HG03103 (cell line): ENCODE data around the gene DMGDH.
"Not testable (repeated sequence)": the region's sequence is repeated elsewhere in the genome, so short reads cannot be mapped to it uniquely, and the experiment has no call there.

Experiments used
- ATAC-seq: cut with Tn5 transposase; IDR thresholded peaks from one replicate; pipeline ENCODE4 v1.9.1; 2021; ENCODE audit warnings: low read depth; ENCODE audit not compliant: unreplicated experiment

Gene DMGDH

DNA sequence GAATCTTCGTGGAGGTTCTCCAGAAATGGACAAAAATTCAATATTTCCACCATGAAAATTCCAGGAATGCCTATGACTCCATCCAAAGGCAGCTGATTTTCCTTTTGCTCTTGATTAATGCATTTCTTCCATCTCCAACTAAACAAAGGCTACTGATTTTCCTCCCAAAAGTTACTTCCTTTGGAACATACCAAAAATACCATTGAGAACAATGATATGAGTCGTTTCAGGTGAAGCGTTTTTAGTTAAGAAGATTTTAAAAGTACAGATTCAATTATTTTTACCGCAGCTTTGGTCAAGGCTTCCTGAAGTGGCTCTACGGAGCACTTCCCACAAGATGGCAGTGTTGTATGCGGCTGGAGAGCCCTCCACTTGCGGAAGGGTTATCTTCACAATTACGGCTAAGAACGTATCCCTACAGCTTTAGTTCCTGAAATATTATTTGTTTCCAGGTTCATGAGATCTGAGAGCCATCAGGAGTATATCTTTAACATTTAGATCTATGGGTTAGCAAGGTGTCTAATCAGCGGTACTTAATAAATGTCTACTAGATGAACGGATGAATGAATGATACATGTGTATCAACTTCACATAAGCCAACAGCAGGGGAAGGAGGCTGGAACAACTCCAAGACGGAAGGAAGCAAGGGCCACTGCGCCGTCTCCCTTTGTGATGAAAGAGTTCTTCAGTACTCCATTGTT lies 48.5 kb downstream of the DMGDH start:
- ATAC-seq: no peak

DNA sequence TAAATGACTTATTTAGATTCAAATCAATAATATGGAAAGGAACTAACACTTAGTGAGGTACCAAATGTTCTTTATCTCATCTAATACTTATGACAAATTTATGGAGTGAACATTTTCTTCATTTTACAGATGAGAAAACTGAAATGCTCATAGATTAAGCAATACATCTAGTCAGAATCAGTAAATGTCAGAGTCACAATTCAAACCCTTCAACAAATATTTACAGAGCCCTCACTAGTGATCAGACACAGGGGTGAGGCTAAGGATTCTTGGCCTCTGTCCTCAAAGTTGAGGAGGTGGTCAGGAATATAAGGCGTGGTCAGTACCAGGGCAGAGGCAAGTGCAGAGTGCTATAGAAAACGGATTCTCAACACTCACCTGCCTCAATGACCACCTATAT lies 54.8 kb downstream of the DMGDH start:
- no peak for ATAC-seq

DNA sequence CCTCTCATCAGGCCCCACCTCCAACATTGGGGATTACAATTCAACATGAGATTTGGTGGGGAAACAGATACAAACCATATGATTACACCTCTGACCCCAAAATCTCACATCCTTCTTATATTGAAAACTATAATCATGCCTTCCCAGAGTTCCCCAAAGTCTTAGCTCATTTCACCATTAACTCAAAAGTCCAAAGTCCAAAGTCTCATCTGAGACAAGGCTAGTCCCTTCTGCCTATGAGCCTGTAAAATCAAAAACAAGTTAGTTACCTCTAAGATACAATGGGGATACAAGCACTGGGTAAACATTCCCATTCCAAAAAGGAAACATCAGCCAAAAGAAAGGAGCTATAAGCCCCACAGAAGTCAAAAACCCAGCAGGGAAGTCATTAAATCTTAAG lies 57.6 kb downstream of the DMGDH start:
- ATAC-seq: no peak

DNA sequence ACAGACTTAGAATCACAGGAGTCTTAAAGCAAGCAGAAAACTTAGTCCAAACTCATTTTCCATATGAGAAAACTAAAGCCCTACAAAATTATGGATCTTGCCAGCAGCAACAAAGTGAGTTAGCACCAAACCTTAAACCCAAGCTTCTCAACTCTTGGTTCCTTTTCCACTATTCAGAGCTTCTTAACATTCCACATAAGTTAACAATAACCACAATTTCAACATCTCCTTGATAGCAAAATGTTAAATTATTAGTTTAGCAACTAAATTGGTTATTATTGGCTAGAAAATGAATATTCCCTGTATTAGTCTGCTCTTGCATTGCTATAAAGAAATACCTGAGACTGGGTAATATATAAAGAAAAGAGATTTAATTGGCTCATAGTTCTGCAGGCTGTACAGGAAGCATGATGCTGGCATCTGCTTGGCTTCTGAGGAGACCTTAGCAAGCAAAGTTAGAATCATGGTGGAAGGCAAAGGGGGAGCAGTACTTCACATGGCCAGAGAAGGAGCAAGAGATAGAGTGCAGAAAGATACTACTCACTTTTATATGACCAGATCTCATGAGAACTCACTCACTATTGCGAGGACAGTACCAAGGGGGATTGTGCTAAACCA lies 58.1 kb downstream of the DMGDH start:
- ATAC-seq: no peak

DNA sequence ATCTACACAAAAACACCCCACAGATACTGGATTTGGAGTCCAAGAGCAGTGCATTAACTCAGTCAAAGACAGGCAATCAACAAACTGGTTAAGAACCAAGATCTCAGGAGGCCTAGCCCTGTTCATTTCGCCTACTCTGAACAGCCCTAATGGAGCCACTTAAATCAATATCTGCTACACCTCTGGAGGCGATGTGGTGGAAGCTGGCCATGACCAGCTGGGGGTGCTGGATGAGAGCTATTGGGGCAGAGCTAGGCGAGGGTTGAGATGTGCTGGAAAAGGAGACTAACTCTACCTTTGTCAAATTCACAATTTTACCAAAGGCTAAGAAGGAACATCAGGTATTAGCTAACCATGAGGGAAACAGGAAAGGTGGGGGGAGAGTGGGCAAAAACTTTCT lies 61.1 kb downstream of the DMGDH start:
- ATAC-seq: no peak

DNA sequence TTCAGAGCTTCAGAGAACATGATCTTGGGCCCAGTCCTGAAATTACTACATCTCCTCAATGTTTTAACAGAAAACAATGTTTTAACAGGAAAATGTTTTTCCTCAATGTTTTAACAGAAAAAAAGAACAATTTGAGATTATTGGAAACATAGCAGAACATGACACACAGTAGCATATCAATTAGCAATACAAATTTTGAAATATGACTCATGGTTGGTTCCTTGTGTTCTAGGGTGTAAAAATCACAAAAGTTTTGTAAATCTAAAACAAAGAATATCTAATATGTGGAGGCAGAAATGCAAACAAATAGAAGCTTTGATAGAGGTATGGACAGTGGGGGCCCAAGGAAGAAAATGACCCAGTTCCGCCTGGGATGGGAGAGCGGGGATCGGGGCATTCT lies 61.6 kb downstream of the DMGDH start:
- no peak for ATAC-seq

DNA sequence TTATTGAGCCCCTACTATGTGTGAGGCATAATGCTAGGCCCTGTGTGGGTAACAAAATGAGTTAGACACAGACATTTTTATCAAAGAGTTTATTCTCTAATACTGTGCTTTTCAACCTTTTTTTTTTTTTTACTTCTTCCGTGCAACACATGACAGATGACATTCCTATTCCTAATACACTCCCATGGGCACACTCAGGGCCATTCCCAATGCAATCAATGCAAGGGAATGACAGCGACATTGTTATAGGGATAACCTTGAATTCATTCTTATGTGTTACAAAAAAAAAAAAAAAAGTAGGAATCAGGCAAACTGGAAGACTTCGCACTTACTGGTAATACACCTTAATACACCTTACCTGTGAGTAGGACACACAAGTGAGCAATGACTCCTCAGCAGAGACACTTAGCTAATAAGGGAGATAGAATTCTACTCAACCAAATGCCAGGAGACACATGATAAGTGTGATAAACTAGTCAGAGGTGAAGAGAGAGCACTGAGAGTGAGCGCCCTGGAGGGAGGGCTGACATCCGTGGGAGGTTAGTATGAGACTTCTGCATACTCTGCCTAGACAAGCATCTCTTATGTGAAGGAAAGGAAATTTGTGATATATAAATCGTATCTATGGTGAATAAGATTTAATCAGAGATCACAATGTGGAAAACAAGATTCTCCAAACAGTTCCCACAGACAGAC lies 63.4 kb downstream of the DMGDH start:
- ATAC-seq: no peak

DNA sequence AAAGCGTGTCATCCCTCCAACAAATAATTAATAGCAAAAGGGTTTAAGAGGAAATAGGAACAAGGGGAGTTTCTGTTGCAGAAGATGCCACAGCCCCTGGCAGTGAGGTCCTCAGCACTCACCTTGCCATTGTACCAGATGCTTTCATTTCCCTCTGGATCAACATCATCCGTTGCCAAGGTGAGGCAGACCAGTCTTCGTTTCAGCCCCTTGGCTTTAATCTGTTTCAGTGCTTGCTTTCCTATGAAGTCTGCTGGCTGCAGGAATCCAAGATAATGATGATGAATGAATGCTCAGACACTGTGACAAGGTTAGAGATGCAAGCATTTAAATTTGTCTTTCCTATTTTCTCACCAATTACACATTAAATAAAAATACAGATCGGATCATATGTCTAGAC lies 64.3 kb downstream of the DMGDH start:
- no peak for ATAC-seq

DNA sequence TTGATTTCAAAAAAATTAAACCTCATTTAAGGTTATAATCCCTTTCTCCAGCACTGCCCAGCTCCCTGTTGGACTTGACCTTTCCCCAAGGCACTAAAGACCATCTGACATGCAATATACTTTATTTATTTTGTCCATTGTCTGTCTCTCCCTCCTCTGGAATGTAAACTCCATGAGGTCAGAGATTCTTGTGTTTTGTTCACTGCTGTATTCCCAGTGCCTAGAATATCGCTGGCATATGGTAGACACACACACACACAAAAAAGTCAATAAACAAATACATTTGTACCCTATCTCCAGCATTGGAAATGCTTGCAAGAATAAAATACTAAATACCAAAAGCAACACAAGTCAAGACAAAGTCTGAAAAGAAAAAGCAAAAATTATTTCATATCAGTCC lies 67.1 kb downstream of the DMGDH start:
- no peak for ATAC-seq

DNA sequence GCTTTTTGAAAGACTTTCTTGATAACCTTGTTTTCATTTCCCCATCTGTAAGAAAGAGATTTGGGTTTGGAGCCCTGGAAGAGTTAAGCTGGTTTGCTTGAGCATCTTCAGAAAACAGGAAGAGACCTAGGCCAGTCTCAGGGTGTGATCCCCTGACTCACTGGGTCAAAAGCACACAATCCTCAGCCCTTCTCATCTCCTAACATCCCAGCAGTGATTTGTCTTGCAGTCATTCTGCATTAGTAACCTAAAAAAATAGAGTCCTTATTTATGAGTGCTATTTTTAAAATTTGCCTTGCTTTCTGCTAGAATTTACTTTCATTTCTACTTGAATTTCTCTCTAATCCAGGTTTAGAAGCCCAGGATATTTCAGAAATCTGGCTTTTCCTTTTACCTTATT lies 68.0 kb downstream of the DMGDH start:
- no peak for ATAC-seq

DNA sequence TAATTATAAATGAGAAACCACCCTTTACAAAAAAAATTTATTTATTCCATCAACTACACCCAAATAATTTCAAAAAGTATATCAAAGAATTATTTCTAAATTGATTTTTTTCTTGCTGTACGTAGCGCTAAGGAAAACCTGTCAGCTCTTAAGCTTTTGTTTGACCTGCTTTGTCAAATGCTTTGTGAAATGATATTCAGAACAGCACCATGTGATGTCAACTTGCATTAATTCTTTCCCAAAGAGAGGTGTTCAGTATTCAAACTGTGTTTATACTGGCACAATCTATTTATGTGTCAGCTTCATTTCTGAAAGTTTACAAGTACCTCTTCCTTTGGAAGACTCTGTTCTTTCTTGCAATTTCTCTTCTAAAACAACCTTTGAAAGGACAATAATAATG lies 72.4 kb downstream of the DMGDH start:
- no peak for ATAC-seq

DNA sequence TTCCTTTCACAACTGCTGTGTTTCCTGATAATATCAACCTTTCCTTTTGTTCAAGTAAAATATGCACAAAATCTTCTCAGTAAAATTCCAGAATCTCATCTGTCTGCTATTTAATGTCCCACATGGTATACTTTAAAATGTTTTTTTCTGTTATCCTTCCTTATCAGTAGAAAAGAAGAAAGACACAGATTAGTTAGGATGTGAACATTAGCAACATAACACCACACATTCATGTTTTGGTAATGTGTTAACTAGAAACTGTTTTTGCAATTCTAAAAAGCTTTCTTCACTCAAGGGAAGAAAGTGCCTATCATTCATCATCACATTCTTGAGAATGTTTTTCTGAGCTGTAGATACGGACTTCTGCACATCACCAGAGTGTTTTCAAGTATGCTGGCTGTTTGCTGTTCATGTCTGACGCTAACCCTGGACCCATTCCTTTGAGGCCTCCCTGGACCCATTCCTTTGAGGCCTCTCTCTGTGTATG lies 73.9 kb downstream of the DMGDH start:
- ATAC-seq: no peak

DNA sequence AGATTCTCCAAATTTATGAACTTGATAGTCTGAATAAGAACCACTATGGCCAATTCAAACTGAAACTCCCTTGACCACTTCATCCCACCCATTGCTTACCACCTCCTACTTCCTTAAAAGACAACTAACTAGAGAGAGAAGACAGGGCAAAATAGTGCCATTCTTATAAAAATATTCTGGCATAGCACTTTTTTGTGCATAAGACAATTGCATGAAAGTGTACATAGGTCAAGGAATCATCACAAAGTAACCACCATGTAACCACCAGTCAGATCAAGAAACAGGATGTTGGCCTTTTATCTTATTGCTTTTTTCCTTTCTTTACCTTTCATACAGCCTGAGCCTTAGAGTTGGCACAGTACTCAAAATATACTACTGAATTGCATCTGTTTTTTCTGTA lies 76.3 kb downstream of the DMGDH start:
- ATAC-seq: no peak

DNA sequence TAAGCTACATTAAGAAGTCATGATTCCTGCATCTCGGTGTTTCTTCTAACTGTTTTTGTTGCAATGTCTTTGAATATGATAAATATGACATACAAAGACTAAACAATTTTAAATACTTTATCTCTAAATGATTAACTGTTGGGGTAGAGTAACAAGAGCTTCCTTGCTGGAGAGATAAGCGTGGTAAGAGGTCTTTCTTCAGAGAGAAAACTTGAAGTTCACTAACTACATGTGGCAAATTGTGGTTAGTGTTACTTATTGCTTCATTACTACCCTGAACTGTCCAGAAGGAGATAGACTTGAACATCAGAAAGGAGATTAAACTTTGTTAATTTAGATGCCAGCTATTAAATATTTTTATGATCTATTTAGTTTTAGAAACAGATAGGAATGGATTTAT lies 77.3 kb downstream of the DMGDH start:
- no peak for ATAC-seq

DNA sequence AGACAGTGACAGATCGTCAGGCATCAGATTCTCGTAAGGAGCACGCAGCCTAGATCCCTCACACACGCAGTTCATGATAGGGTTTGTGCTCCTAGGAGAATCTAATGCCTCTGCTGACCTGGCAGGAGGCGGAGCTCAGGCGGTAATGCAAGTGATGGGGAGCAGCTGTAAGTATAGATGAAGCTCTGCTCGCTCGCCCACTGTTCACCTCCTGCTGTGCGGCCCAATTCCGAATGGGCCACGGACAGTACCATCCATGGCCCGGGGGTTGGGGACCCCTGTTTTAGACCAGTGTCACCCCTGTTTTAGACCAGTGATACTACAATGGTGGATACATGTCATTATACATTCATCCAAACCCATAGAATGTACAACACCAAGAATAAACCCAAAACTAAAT lies 80.4 kb downstream of the DMGDH start:
- no peak for ATAC-seq

DNA sequence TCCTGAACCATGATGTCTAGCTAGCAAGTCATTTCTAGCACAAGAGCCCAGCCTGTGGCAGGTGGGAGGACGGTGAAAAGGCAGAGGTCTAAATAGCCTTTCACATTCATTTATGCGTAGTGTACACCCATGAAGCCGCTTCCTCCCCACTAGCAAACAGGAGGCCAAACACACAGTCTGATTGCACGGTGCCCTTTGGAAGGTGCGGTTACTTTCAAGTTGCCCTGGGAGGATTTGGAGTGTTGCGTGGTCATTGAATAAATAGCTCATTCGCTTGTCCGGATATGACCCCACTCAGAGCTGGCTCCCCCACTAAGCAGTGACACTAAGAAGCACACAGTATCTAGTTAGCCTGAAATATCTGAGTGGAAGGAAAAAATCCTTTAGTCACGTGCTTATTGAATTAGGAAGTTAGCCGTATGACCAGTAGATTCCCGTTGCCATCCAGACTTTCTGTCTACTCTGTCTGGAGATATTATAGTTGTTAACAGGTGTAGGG lies 83.7 kb downstream of the DMGDH start:
- peak; percentile 40 for ATAC-seq

DNA sequence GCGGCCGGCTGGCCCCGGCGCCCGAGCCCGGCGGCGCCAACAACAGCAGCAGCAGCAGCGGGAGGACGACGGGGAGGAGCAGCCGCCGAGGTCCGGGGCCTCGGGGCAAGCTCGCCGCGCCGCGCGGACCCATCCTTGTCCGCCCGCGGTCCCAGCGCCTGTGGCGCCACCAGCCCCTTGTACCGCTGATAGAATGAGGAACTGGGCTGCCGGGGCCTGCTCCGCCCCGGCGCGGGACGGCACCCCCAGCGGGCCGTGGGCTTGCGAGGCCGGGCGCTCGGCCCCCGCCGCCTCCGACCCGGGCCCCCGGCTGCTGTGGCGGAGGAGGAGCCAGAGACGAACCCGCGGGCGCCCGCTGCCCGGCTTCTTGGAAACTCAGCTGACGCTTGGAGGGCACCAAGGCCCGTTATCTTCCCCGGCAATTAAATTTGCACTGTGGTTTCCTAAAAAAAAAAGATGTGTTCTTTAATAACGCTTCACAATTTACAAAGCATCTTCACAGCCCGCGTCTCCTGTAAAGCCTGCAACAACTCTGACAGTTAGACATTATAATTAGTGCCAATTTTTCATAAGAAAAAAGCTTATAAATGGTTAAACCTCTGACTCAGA lies 84.3 kb downstream of the DMGDH start, which contains the start of gene ARSB:
Gene ARSB (minus strand): TSS at position 195 of the 609 bp plus-strand sequence. CDS start 62 bp downstream, at position 133.
- ATAC-seq: peak; percentile 32

DNA sequence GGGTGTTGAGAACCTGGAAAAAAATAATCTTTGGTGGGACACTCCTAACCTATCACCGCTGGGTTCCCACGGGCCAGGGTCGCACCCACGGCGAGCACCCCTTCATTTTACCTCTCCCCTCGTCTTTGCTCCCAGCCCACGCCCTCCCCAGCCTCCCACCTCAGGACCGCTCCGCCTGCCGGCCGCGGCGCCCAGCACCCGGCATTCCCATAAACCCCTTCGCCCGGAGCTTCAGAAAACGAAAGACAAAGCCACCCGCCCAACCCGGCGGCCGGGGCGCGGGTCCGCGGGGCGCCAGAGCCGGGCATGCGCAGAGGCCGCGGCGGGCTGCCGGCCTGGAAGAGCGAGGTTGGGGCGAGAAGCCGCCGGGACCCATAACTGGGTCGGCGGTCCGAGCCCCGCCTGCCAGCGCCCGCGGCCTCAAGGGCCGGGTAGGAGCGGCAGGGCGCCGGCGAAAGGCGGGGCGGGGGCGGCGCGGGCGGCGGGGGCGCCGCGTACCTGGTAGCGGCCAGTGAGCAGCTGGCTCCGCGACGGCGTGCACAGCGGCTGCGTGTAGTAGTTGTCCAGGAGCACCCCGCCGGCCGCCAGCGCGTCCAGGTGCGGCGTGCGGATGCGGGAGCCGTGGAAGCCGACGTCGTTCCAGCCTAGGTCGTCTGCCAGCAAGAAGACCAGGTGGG lies 84.9 kb downstream of the DMGDH start:
- peak; percentile 44 for ATAC-seq

DNA sequence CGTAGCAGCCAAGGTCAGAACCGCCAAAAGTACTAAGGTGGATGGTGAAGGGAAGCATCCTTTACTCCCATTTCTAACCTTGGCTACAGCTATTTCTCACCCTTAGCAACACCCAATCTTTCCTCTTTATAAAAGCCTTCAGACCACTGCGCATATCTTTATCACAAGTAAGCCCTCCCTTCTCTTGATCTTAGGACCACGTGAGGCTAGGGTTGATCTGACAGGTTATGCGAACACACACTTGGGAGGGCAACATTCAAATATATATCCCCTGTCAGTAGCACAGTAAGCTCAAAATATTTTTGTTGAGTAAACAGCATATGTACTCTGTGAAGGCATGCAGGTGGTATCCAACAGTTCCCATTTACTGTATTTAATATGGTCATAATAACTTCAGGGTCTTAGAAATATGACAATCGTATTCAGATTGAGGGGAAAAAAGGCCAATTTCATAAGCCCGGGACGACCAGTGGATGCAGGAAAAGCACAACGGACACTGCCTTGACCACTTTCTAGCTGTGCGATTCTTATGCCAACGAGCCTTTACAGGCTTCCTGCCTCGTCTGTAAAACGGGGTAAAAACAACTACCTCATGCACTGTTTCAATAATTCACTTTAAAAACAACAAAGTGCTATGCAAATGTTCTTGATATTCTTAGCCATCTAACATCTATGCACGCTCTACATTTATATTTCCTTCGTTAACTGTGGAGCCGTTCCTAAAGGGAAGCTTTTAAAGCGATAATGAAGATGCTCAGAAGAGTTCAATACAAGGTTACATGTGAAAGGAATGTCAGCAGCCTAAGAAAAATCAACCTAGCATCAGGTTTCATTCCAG lies 85.7 kb downstream of the DMGDH start:
- ATAC-seq: no peak

DNA sequence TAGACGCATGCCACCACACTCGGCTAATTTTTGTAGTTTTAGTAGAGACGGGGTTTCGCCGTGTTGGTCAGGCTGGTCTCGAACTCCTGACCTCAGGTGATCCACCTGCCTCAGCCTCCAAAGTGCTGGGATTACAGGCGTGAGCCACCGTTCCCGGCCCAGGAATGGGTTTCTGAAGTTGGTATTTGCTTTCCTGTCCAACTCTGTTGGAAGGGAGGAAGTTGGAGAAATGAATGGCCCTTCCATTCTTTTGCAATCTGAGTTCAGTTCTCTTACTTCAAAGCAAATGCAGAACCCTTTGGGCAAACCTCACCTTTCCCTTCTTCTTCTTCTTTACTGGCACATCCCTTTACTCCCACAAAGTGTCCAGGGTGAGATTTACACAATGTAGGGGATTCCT lies 86.3 kb downstream of the DMGDH start:
- not testable (repeated sequence) for ATAC-seq
